Fibroblast of the conjunctiva (primary cell): ENCODE data around the gene LIF.

Experiments
- DNase-seq: peaks from one replicate; pipeline ENCODE4 v3.0.0-alpha.2; 2010; ENCODE audit warnings: low read depth

Gene LIF

DNA sequence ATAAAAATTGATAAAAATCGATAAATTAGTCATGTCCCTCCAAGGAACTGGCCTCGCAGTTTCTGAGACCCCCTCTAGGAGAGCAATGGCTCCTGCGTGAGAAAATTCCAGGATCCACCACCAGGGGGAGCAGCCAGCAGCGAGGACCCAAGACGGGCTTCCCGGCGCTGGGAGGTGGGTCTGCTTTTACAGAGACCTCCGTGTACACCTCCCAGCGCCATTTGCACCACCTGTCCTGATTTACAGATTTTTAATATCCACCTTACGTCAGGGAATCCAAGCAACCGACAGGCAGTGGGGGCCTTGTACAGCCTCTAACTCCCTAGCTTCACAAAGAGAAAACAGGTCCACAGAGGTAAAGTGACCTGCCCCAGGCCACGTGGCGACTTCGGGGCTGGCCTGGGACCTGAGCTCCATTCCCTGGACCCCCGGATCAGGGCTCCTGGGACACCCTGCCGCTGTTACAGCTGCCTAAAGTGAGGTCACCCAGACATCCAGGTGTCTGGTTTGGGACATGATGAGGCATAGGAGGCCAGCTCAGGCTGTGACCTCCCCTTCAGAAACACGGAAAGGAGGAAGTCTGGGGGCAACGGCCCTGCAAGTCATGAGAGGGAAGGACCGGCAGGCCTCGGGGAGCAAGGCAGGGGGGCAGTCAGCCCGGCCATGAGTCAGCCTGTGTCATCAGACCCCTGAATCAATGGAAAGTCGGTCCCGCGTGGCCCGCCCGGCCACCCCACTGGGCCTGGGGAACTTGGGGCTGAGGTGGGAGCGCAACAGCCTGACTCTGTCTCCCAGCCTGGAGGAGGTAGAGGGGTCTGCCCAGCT is 16.6 kb upstream of the LIF start:
- DNase-seq, result no peak

DNA sequence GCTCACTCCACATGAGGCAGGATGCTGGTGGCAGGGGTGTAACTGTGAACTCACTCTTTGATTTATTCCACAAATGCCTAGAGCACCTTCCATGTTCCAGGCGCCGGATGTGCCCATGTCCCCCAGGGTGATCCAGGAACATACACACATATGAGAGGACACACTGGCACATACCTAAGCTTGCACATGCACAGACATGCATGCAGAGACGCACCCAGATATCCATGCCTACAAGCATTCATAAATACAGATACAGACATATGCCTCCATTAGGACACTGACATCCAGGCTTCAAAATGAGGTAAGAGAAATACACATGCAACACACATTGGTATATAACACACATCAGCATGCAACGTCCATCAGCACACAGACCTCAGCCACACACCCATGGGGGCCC is 15.6 kb upstream of the LIF start:
- no peak for DNase-seq

DNA sequence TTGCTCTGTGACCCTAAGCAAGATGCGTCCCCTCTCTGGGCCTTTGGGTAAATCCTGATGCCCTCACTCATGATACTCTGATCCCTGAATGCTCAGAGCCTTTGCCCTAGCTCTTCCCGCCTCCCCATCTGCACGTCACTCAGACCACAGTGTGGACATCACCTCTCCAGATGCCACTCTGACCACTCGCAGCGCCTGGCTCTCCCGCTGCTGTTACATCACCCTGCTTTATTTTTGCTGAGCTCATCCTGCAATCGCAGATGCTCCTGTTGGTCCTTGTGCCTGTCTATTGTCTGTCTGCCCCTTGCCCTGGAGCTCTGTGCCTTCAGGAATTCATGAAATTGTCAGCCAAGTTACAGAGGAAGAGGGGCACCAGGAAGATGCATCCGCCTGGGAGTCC is 14.6 kb upstream of the LIF start:
- DNase-seq, result no peak

GRCh38 chr22:30260682-30261081 is 14.1 kb upstream of the LIF start:
- no peak for DNase-seq

DNA sequence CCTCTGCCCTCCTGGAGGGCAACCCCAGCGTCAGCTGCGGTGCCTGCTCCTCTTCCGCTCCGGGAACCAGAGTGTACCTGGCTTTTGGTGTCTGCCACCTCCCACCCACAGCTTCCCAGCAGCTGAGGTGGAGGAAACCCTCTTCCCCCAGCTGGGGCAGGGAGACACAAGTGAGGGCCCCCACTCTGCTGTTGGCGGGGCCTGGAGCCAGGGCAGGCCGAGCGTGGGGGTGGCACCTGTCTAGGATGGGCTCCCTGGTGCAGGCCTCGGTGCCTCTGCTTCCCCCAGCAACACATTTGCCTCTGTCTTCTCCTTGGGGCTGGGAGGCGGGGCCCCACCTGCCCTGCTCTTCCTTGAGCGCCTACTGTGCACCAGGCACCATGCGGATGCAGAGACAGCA is 13.7 kb upstream of the LIF start:
- no peak for DNase-seq

DNA sequence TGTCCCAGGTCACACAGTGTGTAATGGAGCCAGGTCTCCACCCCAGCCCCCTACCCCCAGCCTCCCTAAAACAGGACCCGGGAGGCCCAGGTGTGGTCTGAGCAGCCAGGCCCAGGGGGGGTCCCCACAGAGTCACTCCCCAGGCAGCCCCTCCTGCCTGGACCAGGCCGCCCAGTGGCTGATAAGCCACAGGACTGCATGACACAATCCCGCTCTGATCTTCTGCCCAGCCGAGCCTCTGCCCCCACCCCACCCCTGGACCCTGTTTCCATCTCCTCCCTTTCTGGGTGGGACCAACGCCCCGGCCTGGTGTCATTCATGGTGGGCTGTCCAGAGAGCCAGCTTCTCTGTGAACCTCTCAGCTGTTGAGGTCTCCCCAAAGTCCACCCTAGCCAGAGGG is 7.8 kb upstream of the LIF start:
- DNase-seq, result no peak

GRCh38 chr22:30253205-30253852 is 6.8 kb upstream of the LIF start:
- no peak for DNase-seq

- no peak for DNase-seq
Observed at GRCh38 chr22:30252411-30253204, 6.0 kb upstream of the LIF start.

DNA sequence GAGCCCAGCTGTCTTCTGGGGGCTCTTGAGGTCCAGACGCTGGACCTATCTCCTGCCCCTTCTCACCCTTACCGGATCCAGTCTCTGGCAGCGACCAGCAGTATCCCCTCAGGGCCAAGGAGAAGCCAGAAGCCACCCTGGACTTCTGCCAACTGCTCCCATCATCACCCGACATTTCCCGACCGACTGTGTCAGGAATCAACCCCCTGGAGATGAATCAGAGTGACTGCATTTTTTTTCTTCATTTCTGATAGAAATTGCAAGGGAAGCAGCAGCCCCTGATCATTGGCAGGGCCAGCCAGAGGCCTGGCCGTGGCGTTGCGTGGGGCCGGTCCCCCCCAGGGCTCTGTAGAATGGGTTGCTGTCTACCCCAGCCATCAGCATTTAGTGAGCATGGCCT is 5.2 kb upstream of the LIF start:
- DNase-seq, result no peak

DNA sequence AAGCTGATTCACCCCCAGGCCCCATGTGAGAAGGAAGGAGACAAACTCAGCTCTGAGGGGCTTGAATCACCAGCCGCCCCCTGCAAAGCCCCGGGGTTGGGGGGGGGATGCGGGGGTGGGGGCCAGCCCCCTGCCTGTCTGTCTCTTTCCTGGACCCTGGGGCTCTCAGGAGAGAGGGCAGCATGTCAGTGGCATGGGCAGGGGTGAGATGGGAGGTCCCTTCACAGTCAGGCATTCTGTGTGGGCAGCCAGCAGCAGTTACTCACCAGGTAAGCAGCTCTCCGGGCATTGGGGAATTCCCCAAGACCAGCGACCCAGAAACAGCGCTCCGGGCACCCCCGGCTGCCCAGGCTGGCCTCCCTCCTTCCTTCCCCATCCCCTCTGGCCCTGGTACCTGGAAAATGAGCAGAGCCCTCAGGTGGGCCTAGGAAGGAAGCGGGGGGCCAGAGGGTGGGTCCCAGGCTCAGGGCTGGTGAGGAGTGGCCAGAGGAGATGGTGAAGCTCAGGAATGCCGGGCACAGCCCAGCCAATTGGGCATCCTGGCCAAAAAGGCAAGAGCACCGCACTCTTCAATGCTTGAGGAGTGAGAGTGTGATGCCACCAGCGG is 4.2 kb upstream of the LIF start:
- no peak for DNase-seq

GRCh38 chr22:30250039-30250565 is 3.5 kb upstream of the LIF start:
- no peak for DNase-seq

- no peak for DNase-seq
Observed at GRCh38 chr22:30249049-30250038, 2.8 kb upstream of the LIF start.

GRCh38 chr22:30248484-30248883 is 1.9 kb upstream of the LIF start:
- no peak for DNase-seq

DNA sequence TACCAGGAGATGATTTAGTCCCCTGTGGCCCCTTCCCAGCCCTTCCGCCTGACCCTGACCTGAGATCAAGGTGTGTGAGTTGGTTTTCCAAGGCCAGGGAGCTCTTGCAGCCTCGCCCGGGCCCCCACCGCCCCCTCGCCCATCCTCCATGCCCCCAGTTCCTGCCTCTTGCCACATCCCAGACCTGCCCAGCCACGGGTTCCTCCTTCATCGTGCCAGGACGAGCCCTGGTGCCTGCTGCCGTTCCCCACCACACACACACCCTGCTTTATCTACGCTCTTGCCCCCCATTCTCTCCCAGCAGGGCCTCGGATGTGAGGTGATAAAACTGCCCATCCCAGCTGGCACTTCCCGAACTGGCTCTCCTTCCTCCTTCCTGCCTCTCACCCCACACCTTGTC is 1.4 kb upstream of the LIF start:
- no peak for DNase-seq

- no peak for DNase-seq
Observed at GRCh38 chr22:30247561-30247960, 1.0 kb upstream of the LIF start.

DNA sequence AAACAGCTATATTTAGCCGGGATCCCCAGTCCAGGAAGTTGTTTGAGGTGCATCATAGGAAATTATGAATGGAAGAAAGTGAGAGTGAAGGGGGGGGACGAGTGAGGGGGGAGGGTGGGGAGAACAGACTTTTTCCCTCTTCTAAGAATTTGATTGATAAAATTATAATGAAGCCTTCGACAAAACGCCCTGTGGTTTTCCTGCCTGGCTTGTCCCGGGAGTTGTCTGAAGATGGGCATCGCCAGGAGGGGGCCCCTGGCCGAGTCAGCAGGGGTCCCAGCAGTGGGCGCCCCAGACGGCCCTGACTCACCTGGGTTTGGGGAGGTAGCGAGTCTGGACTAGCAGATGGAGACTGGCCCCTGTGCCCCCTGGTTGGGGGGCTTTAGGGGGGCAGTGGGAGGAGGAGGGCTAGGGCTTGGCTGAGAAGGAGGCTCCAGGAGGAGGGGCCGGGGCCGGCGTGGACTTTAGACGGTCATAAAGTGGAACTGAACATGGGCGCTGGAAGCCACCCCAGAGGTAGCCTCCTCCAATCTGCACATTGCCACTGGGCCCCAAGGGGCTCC is 336 bp upstream of the LIF start:
- DNase-seq, result no peak

DNA sequence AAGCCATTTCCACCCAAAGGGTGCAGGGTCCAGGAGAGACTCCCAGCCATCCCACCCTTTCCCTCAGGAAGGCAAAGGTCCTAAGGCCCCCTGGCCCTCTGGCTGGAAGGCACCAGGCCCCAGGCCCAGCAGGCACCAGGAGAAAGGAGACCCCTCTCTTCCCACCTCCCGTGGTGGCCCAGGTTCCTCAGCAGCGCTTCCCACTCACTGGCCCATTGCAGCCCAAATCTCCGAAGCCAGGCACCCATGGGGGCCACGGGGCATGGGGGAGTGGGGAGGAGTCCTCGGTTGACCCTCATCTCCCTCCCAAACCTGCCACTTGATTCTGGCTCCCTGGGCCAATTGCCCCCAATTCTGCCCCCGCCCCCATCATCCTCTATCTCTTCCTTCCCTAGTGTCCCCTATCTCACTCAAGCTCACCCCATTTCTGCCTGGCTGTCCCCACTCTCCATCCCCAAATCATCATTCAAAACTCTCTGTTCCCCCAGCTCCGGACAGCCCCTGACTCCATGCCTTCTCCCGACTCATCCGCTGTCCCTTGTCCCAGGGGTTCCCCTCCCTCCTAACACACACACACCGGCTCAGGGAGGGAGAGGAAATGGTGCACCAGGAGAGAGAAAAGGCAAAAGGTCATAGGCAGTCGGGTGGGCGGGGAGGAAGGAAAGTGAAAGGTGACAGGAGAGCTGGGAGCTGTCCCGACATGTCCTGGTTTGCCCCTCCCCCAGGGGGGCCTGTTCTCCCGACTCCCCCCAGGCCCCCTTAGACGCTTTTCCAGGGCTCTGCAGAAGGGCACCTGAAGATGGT is 1.2 kb downstream of the LIF start:
- DNase-seq, result no peak

DNA sequence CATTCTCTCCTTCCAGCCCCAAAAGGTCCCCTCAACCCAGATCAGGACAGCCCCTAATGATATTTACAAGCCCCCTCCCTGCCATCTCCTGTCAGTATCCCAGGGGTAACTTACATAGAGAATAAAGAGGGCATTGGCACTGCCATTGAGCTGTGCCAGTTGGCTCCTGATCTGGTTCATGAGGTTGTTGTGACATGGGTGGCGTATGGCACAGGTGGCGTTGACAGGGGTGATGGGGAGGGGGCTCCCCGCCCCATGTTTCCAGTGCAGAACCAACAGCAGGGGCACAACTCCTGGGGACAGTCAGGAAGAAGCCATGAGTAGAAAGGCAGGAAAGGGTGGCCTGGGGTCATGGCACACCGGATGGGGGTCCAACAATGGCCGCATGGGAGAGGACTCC is 1.9 kb downstream of the LIF start:
- DNase-seq, result no peak

DNA sequence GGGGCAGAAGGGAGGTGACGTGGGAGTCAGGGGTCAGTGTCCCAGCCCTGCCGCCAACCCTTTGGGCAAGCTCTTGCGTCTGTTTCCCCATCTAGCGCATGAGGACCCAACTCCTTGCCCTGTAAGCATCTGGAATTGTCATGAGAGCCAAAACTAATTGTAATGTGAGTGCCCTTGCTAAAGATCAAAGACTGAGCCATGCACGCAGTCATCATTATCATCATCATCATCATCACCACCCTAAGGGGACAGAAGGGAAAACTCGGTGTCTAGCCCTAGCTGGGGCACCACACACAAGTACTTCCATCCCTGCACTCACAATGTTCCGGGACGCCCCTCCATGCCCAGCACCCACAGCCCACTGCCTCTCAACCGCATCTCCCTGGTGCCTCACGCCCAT is 2.5 kb downstream of the LIF start:
- DNase-seq, result no peak

- DNase-seq, result no peak
Observed at GRCh38 chr22:30243661-30244060, 2.9 kb downstream of the LIF start.
